Esophagus squamous epithelium (tissue), 4 donors: ENCODE data around the gene RPLP2.

Source experiments
- POLR2A ChIP-seq, 4 donors: fragments of 450-650 bp; IDR thresholded peaks; one replicate each; pipeline ENCODE4 v1.6.1; 2017; ENCODE audit warnings: antibody characterized with exemption in 4 of 4, mild to moderate bottlenecking in 4 of 4, moderate library complexity in 3 of 4
- TF ChIP-seq, protein P1 (sequence below), 6 experiments: fragments of 450-650 bp in 4 of 6; fragments of 200-600 bp in 2 of 6; sonication (generic) in 2 of 6; IDR thresholded peaks; one replicate each; pipeline ENCODE4 v1.5.1; 2016 to 2019; ENCODE audit warnings: antibody characterized with exemption in 6 of 6, mild to moderate bottlenecking in 4 of 6, moderate library complexity in 4 of 6

DNA sequence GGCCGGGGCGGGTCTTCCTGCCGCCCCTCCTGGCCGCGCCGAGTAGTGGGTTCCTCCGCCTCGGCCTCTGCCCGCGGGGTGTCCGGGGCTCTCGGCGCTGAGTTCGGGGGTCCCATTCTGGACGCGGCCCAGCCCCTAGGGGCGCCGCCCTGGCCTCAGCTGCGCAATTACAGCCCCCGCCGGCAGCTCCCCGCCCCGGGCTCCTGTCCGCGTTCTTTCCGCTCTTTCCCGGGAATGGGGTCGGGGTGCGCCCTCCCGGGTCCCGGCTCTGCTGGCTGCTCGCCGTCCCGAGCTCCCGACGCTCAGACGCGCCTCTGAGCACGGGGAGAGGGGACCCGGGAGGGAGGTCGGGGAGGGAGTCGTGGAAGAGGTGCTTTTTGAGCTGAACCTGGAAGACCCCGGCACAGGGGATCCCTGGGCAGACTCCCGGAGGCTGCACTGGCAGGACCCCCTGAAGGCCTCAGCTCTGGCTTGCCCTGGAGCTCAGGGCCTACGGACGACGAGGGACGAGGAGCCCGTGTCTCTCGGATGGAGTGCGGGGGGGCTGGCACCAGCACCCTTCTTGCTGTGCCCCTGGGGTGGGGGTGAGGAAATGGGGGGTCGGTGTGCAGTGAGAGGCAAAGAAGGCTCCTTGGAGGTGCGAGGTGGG is 33.4 kb downstream of the RPLP2 start:
- TF ChIP-seq POLR2A (IDR thresholded peaks at IDR 0.05), result no peak
- TF ChIP-seq, protein P1, sequence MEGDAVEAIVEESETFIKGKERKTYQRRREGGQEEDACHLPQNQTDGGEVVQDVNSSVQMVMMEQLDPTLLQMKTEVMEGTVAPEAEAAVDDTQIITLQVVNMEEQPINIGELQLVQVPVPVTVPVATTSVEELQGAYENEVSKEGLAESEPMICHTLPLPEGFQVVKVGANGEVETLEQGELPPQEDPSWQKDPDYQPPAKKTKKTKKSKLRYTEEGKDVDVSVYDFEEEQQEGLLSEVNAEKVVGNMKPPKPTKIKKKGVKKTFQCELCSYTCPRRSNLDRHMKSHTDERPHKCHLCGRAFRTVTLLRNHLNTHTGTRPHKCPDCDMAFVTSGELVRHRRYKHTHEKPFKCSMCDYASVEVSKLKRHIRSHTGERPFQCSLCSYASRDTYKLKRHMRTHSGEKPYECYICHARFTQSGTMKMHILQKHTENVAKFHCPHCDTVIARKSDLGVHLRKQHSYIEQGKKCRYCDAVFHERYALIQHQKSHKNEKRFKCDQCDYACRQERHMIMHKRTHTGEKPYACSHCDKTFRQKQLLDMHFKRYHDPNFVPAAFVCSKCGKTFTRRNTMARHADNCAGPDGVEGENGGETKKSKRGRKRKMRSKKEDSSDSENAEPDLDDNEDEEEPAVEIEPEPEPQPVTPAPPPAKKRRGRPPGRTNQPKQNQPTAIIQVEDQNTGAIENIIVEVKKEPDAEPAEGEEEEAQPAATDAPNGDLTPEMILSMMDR (IDR thresholded peaks at IDR 0.05), result no peak
